Retina (tissue), 1 donor: ENCODE results near the gene SEMA7A.

Experiments
- DNase-seq: peaks from one replicate; pipeline ENCODE4 v3.0.0-alpha.2; 2016

Gene SEMA7A

GRCh38 chr15:74384881-74385643 is 48.7 kb downstream of the SEMA7A start:
- DNase-seq = no peak

GRCh38 chr15:74384566-74384880 is 49.2 kb downstream of the SEMA7A start:
- no peak for DNase-seq

GRCh38 chr15:74383695-74384565 is 49.8 kb downstream of the SEMA7A start:
- DNase-seq = no peak

- no peak for DNase-seq
Measured at GRCh38 chr15:74383286-74383685, 50.5 kb downstream of the SEMA7A start.

- DNase-seq = peak; percentile 88
Measured at GRCh38 chr15:74382004-74382816, 51.5 kb downstream of the SEMA7A start.

GRCh38 chr15:74381481-74381880 is 52.3 kb downstream of the SEMA7A start:
- DNase-seq = no peak

- DNase-seq = no peak
Measured at GRCh38 chr15:74381190-74381453, 52.6 kb downstream of the SEMA7A start.

- no peak for DNase-seq
Measured at GRCh38 chr15:74380361-74381189, 53.2 kb downstream of the SEMA7A start.

- DNase-seq = no peak
Measured at GRCh38 chr15:74378848-74379247, 54.9 kb downstream of the SEMA7A start.

GRCh38 chr15:74377831-74378766 is 55.7 kb downstream of the SEMA7A start:
- DNase-seq = no peak

- DNase-seq = no peak
Measured at GRCh38 chr15:74376825-74377581, 56.8 kb downstream of the SEMA7A start.

GRCh38 chr15:74376226-74376625 is 57.5 kb downstream of the SEMA7A start:
- DNase-seq = no peak

GRCh38 chr15:74375303-74375693 is 58.5 kb downstream of the SEMA7A start:
- DNase-seq = peak; percentile 75

GRCh38 chr15:74374648-74375302 is 59.0 kb downstream of the SEMA7A start:
- DNase-seq = no peak

- DNase-seq = peak; percentile 96
Measured at GRCh38 chr15:74373731-74374647, 59.8 kb downstream of the SEMA7A start.

- DNase-seq = no peak
Measured at GRCh38 chr15:74373056-74373650, 60.6 kb downstream of the SEMA7A start.

GRCh38 chr15:74370471-74370870 is 63.3 kb downstream of the SEMA7A start:
- DNase-seq = no peak

- DNase-seq = no peak
Measured at GRCh38 chr15:74369756-74370155, 64.0 kb downstream of the SEMA7A start.
